GM12878 (cell line): ENCODE data around the gene RAB34. TPM values are rescaled to one million over a fixed set of nuclear protein-coding genes. Genes with fewer than 3 reads are reported as not detected.

Experiments
- ATAC-seq: fragments of 200-7000 bp; cut with Tn5 transposase; 3 replicates; pipeline ENCODE4 v1.9.1; 2020; ENCODE audit warnings: mild to moderate bottlenecking, moderate library complexity
- BruUV-seq: library from RNA; stranded (reverse); fragments of 400-500 nt; replicated peaks from 2 replicates; lab custom pipeline; 2021; lab: Mats Ljungman, UMichigan
- CTCF ChIA-PET: fragments of 300-600 bp; sonication (Branson Sonifier 250); formaldehyde crosslinking; extraction: SDS; loops from one replicate; lab custom pipeline; 2021; ENCODE audit warnings: inconsistent platforms; lab: Yijun Ruan, JAX
- POLR2A ChIA-PET: fragments of 350-600 bp; formaldehyde crosslinking; extraction: SDS; loops from one replicate; lab custom pipeline; 2021; ENCODE audit warnings: inconsistent platforms; lab: Charles Lee
- RAD21 ChIA-PET: fragments of 300-600 bp; sonication (Branson Sonifier 250); formaldehyde crosslinking; loops from one replicate; lab custom pipeline; 2023; ENCODE audit warnings: antibody characterized with exemption; ENCODE audit not compliant: unreplicated experiment; lab: Charles Lee
- SMC1A ChIA-PET: fragments of 300-600 bp; sonication (Branson Sonifier 250); formaldehyde crosslinking; loops from one replicate; lab custom pipeline; 2023; ENCODE audit not compliant: unreplicated experiment, uncharacterized antibody; lab: Charles Lee
- DNase-seq: peaks from one replicate; pipeline ENCODE4 v3.0.0-alpha.2; 2011; ENCODE audit warnings: low read depth, low spot score
- FAIRE-seq: peaks from 3 replicates; lab custom pipeline; 2011; peaks lifted over from hg19 to GRCh38; lab: Jason Lieb, UNC
- H2AFZ ChIP-seq: 2 replicates; pipeline ENCODE4 v1.6.0; 2011; ENCODE audit warnings: low read depth, low read length, control low read depth; ENCODE audit not compliant: control insufficient read depth
- H3K27ac ChIP-seq: 2 replicates; pipeline ENCODE4 v1.5.1; 2011; ENCODE audit warnings: control low read depth; ENCODE audit not compliant: control insufficient read depth, insufficient read depth
- H3K27me3 ChIP-seq, 2 experiments: replicated peaks in 1 of 2; 2 replicates each; pipeline versions ENCODE4 v1.6.0 to v1.6.1; 2011; ENCODE audit warnings: low read length in 1 of 2; ENCODE audit not compliant: control insufficient read depth in 2 of 2, insufficient read depth in 2 of 2
- H3K36me3 ChIP-seq, 2 experiments: 2 replicates each; pipeline ENCODE4 v1.5.1; 2011; ENCODE audit warnings: low read length in 1 of 2; ENCODE audit not compliant: control insufficient read depth in 2 of 2, insufficient read depth in 2 of 2
- H3K4me1 ChIP-seq: 2 replicates; pipeline ENCODE4 v1.6.1; 2011; ENCODE audit warnings: mild to moderate bottlenecking, low read length, moderate library complexity, mixed read lengths; ENCODE audit not compliant: control insufficient read depth, insufficient read depth
- H3K4me2 ChIP-seq: 2 replicates; pipeline ENCODE4 v1.6.0; 2011; ENCODE audit warnings: control low read depth; ENCODE audit not compliant: control insufficient read depth, insufficient read depth
- H3K4me3 ChIP-seq: fragments of 200-600 bp; sonication (generic); 2 replicates; pipeline ENCODE4 v1.5.1; 2016
- H3K79me2 ChIP-seq: 2 replicates; pipeline ENCODE4 v1.6.0; 2011; ENCODE audit warnings: low read length; ENCODE audit not compliant: control insufficient read depth, insufficient read depth
- H3K9ac ChIP-seq: 2 replicates; pipeline ENCODE4 v1.8.0; 2011; ENCODE audit warnings: low read length, control low read depth, mixed read lengths; ENCODE audit not compliant: control insufficient read depth, insufficient read depth
- H3K9me3 ChIP-seq: replicated peaks from 3 replicates; pipeline ENCODE4 v1.5.1; 2011; ENCODE audit warnings: mild to moderate bottlenecking, low read length; ENCODE audit not compliant: control insufficient read depth, insufficient read depth
- H4K20me1 ChIP-seq: 2 replicates; pipeline ENCODE4 v1.6.0; 2011; ENCODE audit not compliant: control insufficient read depth, insufficient read depth
- E2F8 ChIP-seq: fragments of 450-650 bp; IDR thresholded peaks from 2 replicates; pipeline ENCODE4 v1.6.1; 2018; ENCODE audit warnings: mild to moderate bottlenecking, low read depth, moderate library complexity; ENCODE audit not compliant: partially characterized antibody
- EGR1 ChIP-seq, 2 experiments: IDR thresholded peaks; 1 replicate in 1 of 2; 2 replicates in 1 of 2; pipeline ENCODE4 v1.6.1; 2011 to 2012; ENCODE audit warnings: low read depth in 2 of 2, low read length in 2 of 2, borderline replicate concordance in 1 of 2, mild to moderate bottlenecking in 1 of 2, moderate library complexity in 1 of 2
- IKZF1 ChIP-seq: fragments of 450-650 bp; conservative IDR thresholded peaks from 2 replicates; pipeline ENCODE4 v1.6.1; 2017; ENCODE audit warnings: antibody characterized with exemption, mild to moderate bottlenecking
- LARP7 ChIP-seq: fragments of 450-650 bp; IDR thresholded peaks from 2 replicates; pipeline ENCODE4 v1.6.1; 2017; ENCODE audit warnings: mild to moderate bottlenecking
- RB1 ChIP-seq: fragments of 450-650 bp; formaldehyde crosslinking; IDR thresholded peaks from 2 replicates; pipeline ENCODE4 v1.6.1; 2017; ENCODE audit warnings: mild to moderate bottlenecking, borderline replicate concordance
- RBBP5 ChIP-seq: fragments of 200-600 bp; sonication (generic); conservative IDR thresholded peaks from 2 replicates; pipeline ENCODE4 v1.6.1; 2016
- TARDBP ChIP-seq: IDR thresholded peaks from 2 replicates; pipeline ENCODE4 v1.6.1; 2016; ENCODE audit warnings: borderline replicate concordance
- ZBTB33 ChIP-seq: fragments of 450-650 bp; IDR thresholded peaks from 2 replicates; pipeline ENCODE4 v1.6.1; 2017; ENCODE audit warnings: mild to moderate bottlenecking
- ZNF687 ChIP-seq: fragments of 450-650 bp; IDR thresholded peaks from 2 replicates; pipeline ENCODE4 v1.6.1; 2017; ENCODE audit warnings: mild to moderate bottlenecking, moderate library complexity
- WGBS: methylation state at CpG from one replicate; pipeline ENCODE4 v1.1.6; 2016; ENCODE audit warnings: low lambda C conversion rate; ENCODE audit not compliant: insufficient replicate concordance, insufficient coverage; ENCODE audit errors: missing lambda C conversion rate; 5-methylcytosine and 5-hydroxymethylcytosine counted together
- in situ Hi-C: fragments of 300-500 bp; cut with MboI; formaldehyde crosslinking; loops from 9 replicates; pipeline ENCODE4 v1.14.3; 2018; ENCODE audit warnings: mixed read lengths
- intact Hi-C: fragments of 100-400 bp; cut with micrococcal nuclease; formaldehyde crosslinking; loops from one replicate; pipeline ENCODE4 v1.14.2; 2022; ENCODE audit not compliant: unreplicated experiment
- polyA plus RNA-seq, 11 experiments: library from polyadenylated mRNA; depleted of rRNA in 4 of 11; unstranded in 6 of 11; stranded (reverse) in 5 of 11; fragments of >200 nt; fragmentation: Nextera tagmentation in 4 of 11; fragmentation: Illumina TruSeq in 1 of 11; extraction: Ambion mirVana in 4 of 11; extraction: Trizol in 1 of 11; gene quantifications; 1 replicate in 1 of 11; 2 replicates in 10 of 11; pipeline versions ENCODE4 v1.2.1 to v1.2.3, GENCODE V29; 2011 to 2016; ENCODE audit warnings: inconsistent platforms in 2 of 11, missing spikeins in 2 of 11, low read depth in 1 of 11
- total RNA-seq, 4 experiments: library from RNA; depleted of rRNA in 3 of 4; stranded (reverse); fragments of >200 nt in 3 of 4; fragmentation: Illumina TruSeq in 1 of 4; extraction: Trizol in 1 of 4; gene quantifications; 2 replicates each; pipeline versions ENCODE4 v1.2.1 to v1.2.3, GENCODE V29; 2013 to 2021
- TF ChIP-seq, protein P1 (sequence below): IDR thresholded peaks from 2 replicates; pipeline ENCODE4 v1.6.1; 2012; ENCODE audit warnings: low read depth, low read length, improper control_type of control experiment

The RAB34 gene
- total and polyA plus RNA-seq, 10 of the 15 experiments (the other 5 are each of a cell fraction or from before 2014, with no cell fraction given) = 0.37 to 46.4 (median 32.8) TPM

DNA sequence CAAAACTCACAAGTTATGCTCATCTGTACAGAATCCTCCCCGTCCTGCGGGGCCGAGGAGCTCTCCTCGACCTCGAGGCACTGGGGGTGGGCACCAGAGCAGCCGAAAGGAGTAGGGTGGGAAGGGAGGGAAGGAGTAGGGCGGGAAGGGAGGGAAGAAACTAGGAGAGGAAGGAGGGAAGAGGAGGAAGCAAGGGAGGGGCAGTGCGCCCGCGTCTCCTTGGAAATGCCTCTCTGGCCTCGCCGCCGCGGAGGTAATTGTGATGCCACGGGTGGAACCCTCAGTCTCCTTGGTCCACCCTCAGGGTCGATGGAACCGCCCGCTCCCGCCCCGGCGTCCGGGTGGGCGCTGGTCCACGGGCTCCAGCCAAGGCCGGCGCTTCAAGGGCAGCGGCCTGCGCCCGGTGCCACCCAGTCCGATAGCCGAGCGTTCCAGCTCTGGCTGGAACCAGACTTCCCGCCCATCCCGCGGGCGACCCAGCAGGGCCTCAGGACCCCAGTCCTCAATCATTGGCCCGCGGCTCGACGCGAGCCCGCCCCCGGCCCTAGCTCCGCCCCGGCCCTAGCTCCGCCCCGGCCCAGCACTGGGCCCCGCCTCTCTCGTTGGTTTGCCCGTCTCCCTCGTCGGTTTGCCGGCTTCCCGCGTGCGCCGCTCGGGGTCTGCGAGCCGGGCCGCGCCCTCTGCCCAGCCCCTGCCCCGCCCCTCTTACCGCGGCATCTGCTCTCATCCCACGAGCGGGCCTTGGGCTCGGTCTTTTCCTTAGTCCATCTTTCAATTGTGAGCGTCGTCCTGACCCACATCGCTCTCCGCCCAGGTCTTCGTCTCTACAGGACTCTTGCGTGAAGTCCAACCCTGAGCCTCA lies 6.6 kb downstream of the RAB34 start:
- no peaks in the 10 kb centered on the region for H3K79me2 ChIP-seq
- SMC1A ChIA-PET = interaction anchor here (0.6 to 2.6 kb wide), 13 partner anchors 9 to 160 kb away, joined by 3 to 13 read pairs (median 3); partner anchors contain the start of genes RPL23A, SDF2, SUPT6H and TLCD1
- in situ Hi-C loops = no loop called here
- CTCF ChIA-PET = interaction anchor here (0.6 to 3.1 kb wide), 12 partner anchors 8 to 406 kb away, joined by 3 to 18 read pairs (median 4); partner anchors contain the start of genes RPL23A and TLCD1
- peaks cover 9% of the 10 kb centered on the region for H3K4me1 ChIP-seq
- no peaks in the 10 kb centered on the region; a peak in 1 of 4 replicates for H3K36me3 ChIP-seq
- RAD21 ChIA-PET = interaction anchor here (0.6 to 3.4 kb wide), 14 partner anchors 9 to 241 kb away, joined by 3 to 20 read pairs (median 5); partner anchors contain the start of genes BLTP2, PIGS, RPL23A and SDF2
- no peaks in the 10 kb centered on the region for H4K20me1 ChIP-seq
- peak overlapping the region; percentile 93 for H2AFZ ChIP-seq
- H3K9ac ChIP-seq = peak overlapping the region; percentile 72
- POLR2A ChIA-PET = interaction anchor here (0.5 to 3.5 kb wide), 21 partner anchors 9 to 240 kb away, joined by 3 to 29 read pairs (median 5); partner anchors contain the start of genes ALDOC, BLTP2, NEK8 and PIGS
- no peaks in the 10 kb centered on the region for H3K27me3 ChIP-seq
- intact Hi-C loops = loop anchor here (2.0 to 10.0 kb wide), 2 partner anchors 64 to 156 kb away; partner anchors contain the start of gene UNC119
- 3% methylated on average over 60 of the region's 74 CpGs for WGBS
- DNase-seq (peak; percentile 50), ATAC-seq (peak; percentile 94), FAIRE-seq (peak; percentile 81)
- H3K27ac ChIP-seq = peak overlapping the region; percentile 61
- H3K9me3 ChIP-seq = no peaks in the 10 kb centered on the region
- peak overlapping the region; percentile 73 for H3K4me3 ChIP-seq
- no TSS peak for BruUV-seq
- H3K4me2 ChIP-seq = peak overlapping the region; percentile 95
- TF ChIP-seq IKZF1 = 0 out of 2 replicates have a peak, but pooled peaks have one; percentile 43
- no peak for TF ChIP-seq RBBP5
- TF ChIP-seq ZNF687 = peak; percentile 76
- TF ChIP-seq EGR1 (IDR thresholded peaks at IDR 0.05; ENCODE audit: borderline replicate concordance in 1 of 2, low read depth in 2 of 2, low read length in 2 of 2) = no peak
- TF ChIP-seq, protein P1, sequence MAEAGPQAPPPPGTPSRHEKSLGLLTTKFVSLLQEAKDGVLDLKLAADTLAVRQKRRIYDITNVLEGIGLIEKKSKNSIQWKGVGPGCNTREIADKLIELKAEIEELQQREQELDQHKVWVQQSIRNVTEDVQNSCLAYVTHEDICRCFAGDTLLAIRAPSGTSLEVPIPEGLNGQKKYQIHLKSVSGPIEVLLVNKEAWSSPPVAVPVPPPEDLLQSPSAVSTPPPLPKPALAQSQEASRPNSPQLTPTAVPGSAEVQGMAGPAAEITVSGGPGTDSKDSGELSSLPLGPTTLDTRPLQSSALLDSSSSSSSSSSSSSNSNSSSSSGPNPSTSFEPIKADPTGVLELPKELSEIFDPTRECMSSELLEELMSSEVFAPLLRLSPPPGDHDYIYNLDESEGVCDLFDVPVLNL = no peak
- peak; percentile 59; the same call in 1 of the 2 replicates for TF ChIP-seq RB1
- TF ChIP-seq E2F8 = no peak
- TF ChIP-seq TARDBP = no peak
- no peak for TF ChIP-seq ZBTB33
- peak; percentile 30; the same call in 1 of the 2 replicates for TF ChIP-seq LARP7
